A673 (cell line): Measurements from ENCODE around the gene STC2.

Experiments used
- CTCF ChIP-seq: fragments of 300-800, 200-600 bp; sonication (generic); conservative IDR thresholded peaks from 2 replicates; pipeline ENCODE4 v1.5.1; 2017; ENCODE audit warnings: low read depth, mild to moderate bottlenecking, antibody characterized with exemption, low read length, moderate library complexity, mixed read lengths
- EZH2 ChIP-seq: fragments of 200-600 bp; sonication (generic); IDR thresholded peaks from 2 replicates; pipeline ENCODE4 v1.6.1; 2017; ENCODE audit warnings: borderline replicate concordance, low read depth, mild to moderate bottlenecking, mixed read lengths, antibody characterized with exemption, low read length; ENCODE audit not compliant: poor library complexity, severe bottlenecking

DNA sequence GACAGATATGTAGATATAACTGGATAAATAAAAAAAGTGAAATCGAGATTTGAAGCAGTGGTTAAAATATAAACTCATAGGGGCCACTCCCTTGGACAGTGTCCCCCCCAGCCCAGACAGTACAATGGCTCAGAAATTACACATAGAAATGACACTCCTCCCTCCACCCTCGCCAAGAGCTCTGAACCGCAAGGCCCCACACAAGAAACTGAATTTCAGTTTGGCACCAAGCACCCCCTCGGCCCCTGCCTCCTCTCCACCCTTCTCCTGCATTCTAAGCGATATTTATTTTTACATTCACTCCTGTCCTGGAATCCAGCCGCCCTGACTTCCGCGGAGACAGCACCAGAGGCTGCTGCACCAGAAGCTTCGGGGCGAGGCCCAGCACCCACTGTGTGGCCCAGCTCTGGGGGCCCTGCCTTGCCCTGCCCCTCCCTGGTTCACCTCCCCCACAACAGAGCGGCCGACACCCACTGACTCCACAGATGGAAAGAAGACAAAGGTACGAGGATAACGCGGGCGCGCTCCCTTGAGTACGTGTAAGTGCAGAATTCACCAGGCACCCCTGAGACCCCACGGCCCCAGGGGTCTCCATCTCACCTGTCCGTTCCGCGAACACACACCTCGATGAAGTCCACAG lies 11.0 kb downstream of the STC2 start:
- TF ChIP-seq EZH2 (no peak), CTCF (no peak)
